SU-DHL-6 (cell line): ENCODE measurements around the gene HYCC1.

Experiments
- H2AFZ ChIP-seq: fragments of 200-600 bp; sonication (generic); 2 replicates; pipeline ENCODE4 v1.6.1; 2014; ENCODE audit warnings: low read depth, mild to moderate bottlenecking, moderate library complexity, mixed read lengths, antibody characterized with exemption, low read length; ENCODE audit not compliant: severe bottlenecking
- H3F3A ChIP-seq: fragments of 200-600 bp; shearing (Covaris generic); 2 replicates; pipeline ENCODE4 v1.6.0; 2016; ENCODE audit warnings: antibody characterized with exemption, mild to moderate bottlenecking; ENCODE audit not compliant: insufficient read depth
- H3K27ac ChIP-seq: fragments of 200-600 bp; sonication (generic); 2 replicates; pipeline ENCODE4 v1.5.1; 2016; ENCODE audit warnings: low read depth, mild to moderate bottlenecking, low read length, moderate library complexity, mixed read lengths
- H3K27me3 ChIP-seq: fragments of 200-600 bp; sonication (generic), shearing (Covaris generic); 2 replicates; pipeline ENCODE4 v1.6.0; 2014; ENCODE audit warnings: mild to moderate bottlenecking, low read length
- H3K36me3 ChIP-seq: fragments of 200-600 bp; sonication (generic); 2 replicates; pipeline ENCODE4 v1.6.1; 2014; ENCODE audit warnings: mild to moderate bottlenecking, low read length, mixed read lengths
- H3K4me2 ChIP-seq: fragments of 300-600, 200-600 bp; shearing (Covaris generic), sonication (generic); 2 replicates; pipeline ENCODE4 v1.6.0; 2014; ENCODE audit warnings: low read length, low read depth, mild to moderate bottlenecking; ENCODE audit not compliant: poor library complexity, severe bottlenecking
- H3K4me3 ChIP-seq: fragments of 200-600 bp; sonication (generic); 2 replicates; pipeline ENCODE4 v1.5.1; 2014; ENCODE audit warnings: antibody characterized with exemption, low read length, mild to moderate bottlenecking, mixed read lengths; ENCODE audit not compliant: insufficient read depth, poor library complexity, severe bottlenecking
- H3K79me2 ChIP-seq: fragments of 200-600 bp; sonication (generic); 2 replicates; pipeline ENCODE4 v1.6.1; 2014; ENCODE audit warnings: mild to moderate bottlenecking, low read length, moderate library complexity; ENCODE audit not compliant: insufficient read depth
- H3K9ac ChIP-seq: fragments of 200-600 bp; sonication (generic); 2 replicates; pipeline ENCODE4 v1.7.0; 2014; ENCODE audit warnings: mild to moderate bottlenecking, low read length
- H3K9me2 ChIP-seq: fragments of 200-600 bp; sonication (generic); replicated peaks from 2 replicates; pipeline ENCODE4 v1.6.1; 2014; ENCODE audit warnings: low read length; ENCODE audit not compliant: insufficient read depth
- H3K9me3 ChIP-seq: fragments of 200-600 bp; sonication (generic); 2 replicates; pipeline ENCODE4 v1.6.1; 2014; ENCODE audit warnings: low read length, mixed read lengths; ENCODE audit not compliant: insufficient read depth
- H4K20me1 ChIP-seq: fragments of 200-600 bp; sonication (generic); 2 replicates; pipeline ENCODE4 v1.6.1; 2014; ENCODE audit warnings: low read depth, mild to moderate bottlenecking, antibody characterized with exemption, low read length, moderate library complexity, mixed read lengths
- CTCF ChIP-seq: fragments of 200-600 bp; sonication (generic); IDR thresholded peaks from one replicate; pipeline ENCODE4 v1.5.1; 2017; ENCODE audit warnings: antibody characterized with exemption, mild to moderate bottlenecking, low read length, moderate library complexity; ENCODE audit not compliant: insufficient read depth, poor library complexity, severe bottlenecking
- EZH2phosphoT487 ChIP-seq: fragments of 200-600 bp; sonication (generic), shearing (Covaris generic); conservative IDR thresholded peaks from 2 replicates; pipeline ENCODE4 v1.6.1; 2018; ENCODE audit warnings: mild to moderate bottlenecking, antibody characterized with exemption, low read length, moderate library complexity, mixed read lengths

The HYCC1 gene

DNA sequence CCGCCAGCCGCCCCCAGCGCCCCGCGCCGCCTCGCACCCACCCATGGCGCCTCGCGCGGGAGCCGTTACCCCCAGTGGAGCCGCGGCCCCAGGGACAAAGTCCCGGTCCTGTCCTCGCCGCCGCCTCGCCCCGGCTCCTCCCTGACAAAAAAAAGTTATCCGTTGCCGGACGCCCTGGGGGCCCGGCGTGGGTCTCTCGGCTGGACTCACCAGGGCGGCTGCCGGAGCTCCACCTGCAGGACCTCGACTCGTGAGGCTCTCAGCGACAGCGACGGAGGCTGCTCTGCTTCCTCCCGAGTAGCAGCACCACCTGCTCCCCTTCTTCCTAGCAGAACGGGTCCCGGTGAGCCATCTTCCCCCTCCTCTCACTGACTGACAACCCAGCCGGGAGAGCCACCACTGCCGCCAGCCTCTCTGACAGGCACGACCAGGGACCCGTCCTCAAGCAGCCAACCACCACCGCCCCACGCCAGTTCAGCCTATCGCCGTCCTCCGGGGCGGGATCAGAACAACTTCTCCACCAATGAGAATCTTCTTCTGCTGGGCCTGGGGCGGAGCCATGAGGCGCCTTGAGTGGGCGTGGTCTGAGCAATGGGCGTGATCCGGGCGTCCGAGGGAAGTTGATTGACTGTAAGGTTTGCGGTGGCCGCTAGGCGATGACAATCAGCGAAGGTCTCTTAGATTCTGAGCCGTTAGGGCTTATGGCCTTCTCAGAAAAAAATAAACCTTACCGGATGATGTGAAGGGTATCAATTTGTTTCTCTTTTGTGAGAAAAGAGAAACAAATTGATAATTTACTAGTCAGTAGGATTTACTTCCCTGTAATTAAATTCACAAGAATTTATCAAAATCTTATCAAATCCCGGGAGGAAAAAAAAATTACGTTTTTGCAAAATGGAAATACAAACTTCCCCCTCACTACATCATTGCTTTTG, at the start of gene HYCC1:
HYCC1 (minus strand) TSS at position 416 of the 935 bp plus-strand sequence. CDS start 23,019 bp downstream, outside the sequence.
- H3K9me2 ChIP-seq = no peaks in the 10 kb centered on the region
- H2AFZ ChIP-seq = peak within 1 kb of the TSS; percentile 92
- peaks cover 12% of the 10 kb centered on the region; the same call in 1 of the 2 replicates for H3F3A ChIP-seq
- H3K27ac ChIP-seq = peak within 1 kb of the TSS; percentile 46
- peak within 1 kb of the TSS; percentile 80 for H3K9ac ChIP-seq
- H3K36me3 ChIP-seq = no peaks in the 10 kb centered on the region
- no peak for TF ChIP-seq EZH2phosphoT487
- TF ChIP-seq CTCF = peak; percentile 69
- H3K4me3 ChIP-seq = peak within 1 kb of the TSS; percentile 85
- H3K9me3 ChIP-seq = no peaks in the 10 kb centered on the region
- H3K27me3 ChIP-seq = no peaks in the 10 kb centered on the region
- H3K79me2 ChIP-seq = peaks cover 34% of the 10 kb centered on the region
- H4K20me1 ChIP-seq = peaks cover 32% of the 10 kb centered on the region
- H3K4me2 ChIP-seq = peak within 1 kb of the TSS; percentile 81

- Histone ChIP-seq H3F3A (no peaks in the 10 kb centered on the region), H3K79me2 (no peaks in the 10 kb centered on the region), H3K36me3 (no peaks in the 10 kb centered on the region), H3K4me2 (no peak overlapping the region), H3K4me3 (no peak overlapping the region), H3K9ac (no peak overlapping the region), H2AFZ (no peak overlapping the region), H3K27me3 (no peaks in the 10 kb centered on the region), H4K20me1 (no peaks in the 10 kb centered on the region), H3K9me3 (no peaks in the 10 kb centered on the region), H3K9me2 (no peaks in the 10 kb centered on the region), H3K27ac (no peak overlapping the region)
- TF ChIP-seq EZH2phosphoT487 = no peak
- TF ChIP-seq CTCF = no peak
Observed at GRCh38 chr7:23062452-23062851, 48.5 kb upstream of the HYCC1 start.

DNA sequence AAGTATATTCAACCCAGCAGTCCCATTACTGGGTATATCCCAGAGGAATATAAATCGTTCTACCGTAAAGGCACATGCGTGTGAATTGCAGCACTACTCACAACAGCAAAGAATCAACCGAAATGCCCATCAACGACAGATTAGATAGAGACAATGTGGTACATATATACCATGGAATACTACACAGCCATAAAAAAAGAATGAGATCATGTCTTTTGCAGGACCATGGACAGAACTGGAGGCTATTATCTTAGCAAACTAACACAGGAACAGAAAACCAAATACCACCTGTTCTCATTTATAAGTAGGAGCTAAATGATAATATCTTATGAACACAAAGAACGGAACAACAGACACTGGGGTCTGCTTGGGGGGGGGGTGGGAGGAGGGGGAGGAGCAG, 47.4 kb upstream of the HYCC1 start:
- no peaks in the 10 kb centered on the region for H3K9me2 ChIP-seq
- H2AFZ ChIP-seq = no peak overlapping the region
- H3K9me3 ChIP-seq = no peaks in the 10 kb centered on the region
- H4K20me1 ChIP-seq = no peaks in the 10 kb centered on the region
- no peaks in the 10 kb centered on the region for H3K27me3 ChIP-seq
- no peaks in the 10 kb centered on the region for H3K79me2 ChIP-seq
- no peak overlapping the region for H3K9ac ChIP-seq
- no peak overlapping the region for H3K4me2 ChIP-seq
- no peak overlapping the region for H3K27ac ChIP-seq
- H3K4me3 ChIP-seq = no peak overlapping the region
- no peaks in the 10 kb centered on the region for H3K36me3 ChIP-seq
- H3F3A ChIP-seq = no peaks in the 10 kb centered on the region
- TF ChIP-seq CTCF (no peak), EZH2phosphoT487 (no peak)
